Dermis blood vessel endothelial cell (primary cell): ENCODE measurements around the gene TUBB2B. TPM values are rescaled to one million over a fixed set of nuclear protein-coding genes. Genes with fewer than 3 reads are reported as not detected.
"Not testable (repeated sequence)": the region's sequence is repeated elsewhere in the genome, so short reads cannot be mapped to it uniquely, and the experiment has no call there.

Experiments
- DNase-seq: peaks from one replicate; pipeline ENCODE4 v3.0.0; 2010
- total RNA-seq: library from RNA; depleted of rRNA; stranded (reverse); fragments of >200 nt; gene quantifications from 2 replicates; pipeline ENCODE4 v1.2.3, GENCODE V29; 2014

TUBB2B gene
- total RNA-seq, 1 donor from 2014 or later, result 9.7 TPM

GRCh38 chr6:3258201-3258600 is 30.7 kb upstream of the TUBB2B start:
- no peak for DNase-seq

- DNase-seq, result no peak
Observed at GRCh38 chr6:3253597-3253961, 26.1 kb upstream of the TUBB2B start.

GRCh38 chr6:3252861-3253596 is 25.6 kb upstream of the TUBB2B start:
- no peak for DNase-seq

GRCh38 chr6:3252369-3252768 is 24.9 kb upstream of the TUBB2B start:
- peak; percentile 48 for DNase-seq

GRCh38 chr6:3251462-3252314 is 24.2 kb upstream of the TUBB2B start:
- DNase-seq, result peak; percentile 88

- DNase-seq, result no peak
Observed at GRCh38 chr6:3250231-3250675, 22.8 kb upstream of the TUBB2B start.

GRCh38 chr6:3249821-3250220 is 22.4 kb upstream of the TUBB2B start:
- DNase-seq, result no peak

- DNase-seq, result peak; percentile 66
Observed at GRCh38 chr6:3247255-3248146, 20.0 kb upstream of the TUBB2B start.

- no peak for DNase-seq
Observed at GRCh38 chr6:3245216-3245615, 17.8 kb upstream of the TUBB2B start.

- DNase-seq, result not testable (repeated sequence)
Observed at GRCh38 chr6:3244832-3245161, 17.3 kb upstream of the TUBB2B start.

- DNase-seq, result no peak
Observed at GRCh38 chr6:3244003-3244831, 16.8 kb upstream of the TUBB2B start.

- no peak for DNase-seq
Observed at GRCh38 chr6:3242768-3243167, 15.3 kb upstream of the TUBB2B start.

GRCh38 chr6:3241745-3242144 is 14.3 kb upstream of the TUBB2B start:
- not testable (repeated sequence) for DNase-seq

- no peak for DNase-seq
Observed at GRCh38 chr6:3240595-3240994, 13.1 kb upstream of the TUBB2B start.

- DNase-seq, result no peak
Observed at GRCh38 chr6:3239110-3239830, 11.8 kb upstream of the TUBB2B start.

- no peak for DNase-seq
Observed at GRCh38 chr6:3237761-3238662, 10.6 kb upstream of the TUBB2B start.

GRCh38 chr6:3236005-3236404 is 8.6 kb upstream of the TUBB2B start:
- no peak for DNase-seq

GRCh38 chr6:3235486-3235885 is 8.0 kb upstream of the TUBB2B start:
- DNase-seq, result no peak

- no peak for DNase-seq
Observed at GRCh38 chr6:3233904-3234303, 6.5 kb upstream of the TUBB2B start.

GRCh38 chr6:3233321-3233720 is 5.9 kb upstream of the TUBB2B start:
- DNase-seq, result no peak
